Fibroblast of lung (primary cell): ENCODE measurements around the gene SORT1. TPM values are rescaled to one million over a fixed set of nuclear protein-coding genes. Genes with fewer than 3 reads are reported as not detected.
A peak's percentile ranks its signal among the peaks of the same experiment; 100 is the strongest.

Experiments
- DNase-seq, 2 donors: peaks; one replicate each; pipeline versions ENCODE4 v3.0.0 to v3.0.0-alpha.2; 2010; ENCODE audit warnings: low read depth in 2 of 2
- H2AFZ ChIP-seq: 2 replicates; pipeline ENCODE4 v1.5.1; 2012; ENCODE audit warnings: low read length, control low read depth, inconsistent platforms
- H3K27ac ChIP-seq: 2 replicates; pipeline ENCODE4 v1.5.1; 2011; ENCODE audit warnings: low read length, control low read depth; ENCODE audit not compliant: insufficient read depth
- H3K27me3 ChIP-seq: 2 replicates; pipeline ENCODE4 v1.5.1; 2011; ENCODE audit warnings: mild to moderate bottlenecking, low read length; ENCODE audit not compliant: control insufficient read depth, insufficient read depth
- H3K36me3 ChIP-seq: 2 replicates; pipeline ENCODE4 v1.5.1; 2011; ENCODE audit warnings: low read length; ENCODE audit not compliant: control insufficient read depth, insufficient read depth
- H3K4me1 ChIP-seq: 2 replicates; pipeline ENCODE4 v1.5.1; 2011; ENCODE audit warnings: low read length; ENCODE audit not compliant: control insufficient read depth, insufficient read depth; ENCODE audit errors: extremely low read depth
- H3K4me2 ChIP-seq: 2 replicates; pipeline ENCODE4 v1.5.1; 2011; ENCODE audit warnings: low read length, control low read depth; ENCODE audit not compliant: insufficient read depth; ENCODE audit errors: extremely low read depth
- H3K4me3 ChIP-seq, 4 experiments: fragments of 200-600 bp in 1 of 4; sonication (generic) in 1 of 4; replicated peaks in 1 of 4; 2 replicates each; pipeline ENCODE4 v1.5.1; 2011 to 2016; ENCODE audit warnings: low read length in 4 of 4, low read depth in 3 of 4, mild to moderate bottlenecking in 3 of 4, control low read depth in 2 of 4, inconsistent platforms in 1 of 4, mixed read lengths in 1 of 4; ENCODE audit not compliant: insufficient read depth in 1 of 4; ENCODE audit errors: control extremely low read depth in 1 of 4
- H3K79me2 ChIP-seq: 2 replicates; pipeline ENCODE4 v1.5.1; 2012; ENCODE audit warnings: mild to moderate bottlenecking, low read length, inconsistent platforms; ENCODE audit not compliant: control insufficient read depth, insufficient read depth
- H3K9ac ChIP-seq: 2 replicates; pipeline ENCODE4 v1.5.1; 2011; ENCODE audit warnings: mild to moderate bottlenecking, low read length, control low read depth; ENCODE audit not compliant: insufficient read depth
- H3K9me3 ChIP-seq: 2 replicates; pipeline ENCODE4 v1.5.1; 2012; ENCODE audit warnings: low read depth, low read length; ENCODE audit not compliant: control insufficient read depth, insufficient read depth
- H4K20me1 ChIP-seq: 2 replicates; pipeline ENCODE4 v1.5.1; 2011; ENCODE audit warnings: low read length; ENCODE audit not compliant: control insufficient read depth, insufficient read depth; ENCODE audit errors: extremely low read depth
- EZH2 ChIP-seq: IDR thresholded peaks from 2 replicates; pipeline ENCODE4 v1.5.1; 2012; ENCODE audit warnings: low read length, control low read depth, mild to moderate bottlenecking; ENCODE audit errors: missing control alignments
- polyA plus RNA-seq, 2 donors: library from polyadenylated mRNA; depleted of rRNA in 1 of 2; stranded (reverse) in 1 of 2; unstranded in 1 of 2; fragments of >200 nt; gene quantifications; 2 replicates each; pipeline ENCODE4 v1.2.1, GENCODE V29; 2011 to 2012; ENCODE audit warnings: missing spikeins in 1 of 2
- total RNA-seq: library from RNA; depleted of rRNA; stranded (reverse); fragments of >200 nt; gene quantifications from 2 replicates; pipeline ENCODE4 v1.2.1, GENCODE V29; 2014
- TF ChIP-seq, protein P1 (sequence below), 2 donors: IDR thresholded peaks in 1 of 2; conservative IDR thresholded peaks in 1 of 2; 1 replicate in 1 of 2; 2 replicates in 1 of 2; pipeline ENCODE4 v1.5.1; 2011 to 2012; ENCODE audit warnings: low read length in 2 of 2, control low read depth in 1 of 2, inconsistent platforms in 1 of 2, low read depth in 1 of 2, mild to moderate bottlenecking in 1 of 2

The SORT1 gene
- total and polyA plus RNA-seq, 2 donors (not counting 1 experiment from before 2014, with no cell fraction given), result 27.5 to 37.5 TPM

DNA sequence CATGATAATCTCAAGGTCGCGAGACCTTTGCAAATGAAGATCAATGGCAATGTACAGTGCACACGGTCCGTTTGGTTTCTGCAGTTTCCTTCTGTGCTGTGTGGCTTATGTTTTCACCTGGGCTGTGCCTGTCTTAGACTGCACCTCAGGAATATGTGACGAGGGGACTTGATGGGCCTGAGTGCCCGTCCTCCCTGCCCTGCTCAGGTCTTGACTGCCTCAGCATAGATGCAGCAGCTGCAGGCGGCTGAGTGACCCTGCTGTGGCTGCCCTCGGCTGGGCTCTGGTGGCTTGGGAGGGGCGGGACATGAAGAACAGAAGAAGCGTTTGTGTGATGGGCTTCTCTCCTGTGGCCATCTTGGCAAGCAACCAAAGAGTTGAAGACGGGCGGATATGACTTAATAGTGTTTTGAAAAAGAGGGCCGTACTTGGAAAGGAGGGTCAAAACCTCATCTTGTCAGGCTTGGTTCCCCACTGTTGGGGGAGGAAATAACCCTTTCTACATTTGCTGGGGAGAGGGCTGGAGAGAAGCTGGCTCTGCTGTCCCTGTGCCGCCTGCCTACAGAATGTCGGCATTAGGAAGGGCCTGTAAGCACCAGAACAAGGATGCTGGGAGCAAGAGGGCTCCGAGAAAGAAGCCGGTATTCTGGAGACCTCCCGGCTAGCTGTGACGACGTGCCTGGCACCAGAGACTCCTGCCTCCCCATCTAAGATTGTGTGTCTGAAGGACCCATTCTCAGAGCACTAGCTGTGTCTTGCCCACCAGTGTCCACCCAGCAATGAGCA is 98.0 kb downstream of the SORT1 start:
- Histone ChIP-seq H3K27me3 (no peaks in the 10 kb centered on the region), H3K27ac (peak overlapping the region; percentile 80), H4K20me1 (no peaks in the 10 kb centered on the region), H3K9ac (peak overlapping the region; percentile 45), H3K4me2 (peak overlapping the region; percentile 65), H3K9me3 (no peaks in the 10 kb centered on the region), H3K4me1 (peaks cover 22% of the 10 kb centered on the region), H3K4me3 (no peak overlapping the region), H2AFZ (peak overlapping the region; percentile 88), H3K79me2 (no peaks in the 10 kb centered on the region), H3K36me3 (no peaks in the 10 kb centered on the region)
- TF ChIP-seq, protein P1, sequence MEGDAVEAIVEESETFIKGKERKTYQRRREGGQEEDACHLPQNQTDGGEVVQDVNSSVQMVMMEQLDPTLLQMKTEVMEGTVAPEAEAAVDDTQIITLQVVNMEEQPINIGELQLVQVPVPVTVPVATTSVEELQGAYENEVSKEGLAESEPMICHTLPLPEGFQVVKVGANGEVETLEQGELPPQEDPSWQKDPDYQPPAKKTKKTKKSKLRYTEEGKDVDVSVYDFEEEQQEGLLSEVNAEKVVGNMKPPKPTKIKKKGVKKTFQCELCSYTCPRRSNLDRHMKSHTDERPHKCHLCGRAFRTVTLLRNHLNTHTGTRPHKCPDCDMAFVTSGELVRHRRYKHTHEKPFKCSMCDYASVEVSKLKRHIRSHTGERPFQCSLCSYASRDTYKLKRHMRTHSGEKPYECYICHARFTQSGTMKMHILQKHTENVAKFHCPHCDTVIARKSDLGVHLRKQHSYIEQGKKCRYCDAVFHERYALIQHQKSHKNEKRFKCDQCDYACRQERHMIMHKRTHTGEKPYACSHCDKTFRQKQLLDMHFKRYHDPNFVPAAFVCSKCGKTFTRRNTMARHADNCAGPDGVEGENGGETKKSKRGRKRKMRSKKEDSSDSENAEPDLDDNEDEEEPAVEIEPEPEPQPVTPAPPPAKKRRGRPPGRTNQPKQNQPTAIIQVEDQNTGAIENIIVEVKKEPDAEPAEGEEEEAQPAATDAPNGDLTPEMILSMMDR (conservative IDR thresholded peaks at IDR 0.05 in 1 of 2, IDR thresholded peaks at IDR 0.05 in 1 of 2; ENCODE audit: low read depth in 1 of 2, low read length in 2 of 2), result no peak
- TF ChIP-seq EZH2, result no peak
- DNase-seq, result peak; percentile 72 to 84

DNA sequence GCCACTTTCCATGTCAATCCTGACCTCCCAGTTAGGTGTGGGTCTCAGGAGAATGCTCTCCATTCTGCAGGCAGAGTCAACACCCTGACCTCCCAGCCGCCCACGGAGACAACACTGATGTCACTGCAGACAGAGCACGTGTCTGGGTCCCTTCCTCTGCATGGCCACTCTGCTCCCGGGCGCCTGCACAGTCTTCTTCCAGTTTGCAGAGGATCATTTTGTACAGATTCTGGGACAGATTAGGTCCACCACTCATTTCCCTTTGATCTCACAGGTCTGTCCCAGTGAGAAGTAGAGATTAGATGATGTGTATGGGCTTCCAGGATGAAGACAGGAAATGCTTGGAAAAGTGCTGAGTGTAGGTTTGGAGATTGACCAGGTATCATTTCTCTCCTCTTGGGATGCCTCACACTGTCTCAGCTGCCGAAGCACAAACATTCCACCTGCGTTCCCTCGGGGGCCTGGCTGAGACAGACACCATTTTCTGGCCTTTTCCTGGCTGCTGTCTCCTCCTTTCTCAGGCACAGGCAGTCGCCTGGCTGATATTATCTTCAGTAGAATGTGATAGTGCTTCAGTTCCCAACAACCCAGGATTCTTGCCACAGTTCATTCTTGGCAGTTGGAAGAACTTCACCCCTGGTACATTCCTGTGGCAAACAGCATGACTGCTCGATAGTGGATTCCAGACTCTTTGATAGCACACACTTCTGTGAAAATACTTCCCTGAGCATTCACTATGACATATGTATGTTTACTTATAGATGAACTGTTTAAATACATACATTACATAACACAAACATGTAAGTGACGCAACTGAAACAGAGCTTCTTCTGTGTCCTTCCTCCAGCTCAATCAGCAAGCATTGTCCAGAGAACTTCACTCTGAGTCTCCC is 98.8 kb downstream of the SORT1 start:
- peaks cover 22% of the 10 kb centered on the region for H3K4me1 ChIP-seq
- TF ChIP-seq, protein P1 (conservative IDR thresholded peaks at IDR 0.05 in 1 of 2, IDR thresholded peaks at IDR 0.05 in 1 of 2; ENCODE audit: low read depth in 1 of 2, low read length in 2 of 2), result no peak
- no peak for TF ChIP-seq EZH2
- H3K79me2 ChIP-seq, result no peaks in the 10 kb centered on the region
- peak overlapping the region; percentile 65 for H3K4me2 ChIP-seq
- peak; percentile 90 to 97 for DNase-seq
- H3K9ac ChIP-seq, result no peak overlapping the region
- no peaks in the 10 kb centered on the region for H3K27me3 ChIP-seq
- H2AFZ ChIP-seq, result peak overlapping the region; percentile 29
- peak overlapping the region; percentile 80 for H3K27ac ChIP-seq
- no peak overlapping the region for H3K4me3 ChIP-seq
- no peaks in the 10 kb centered on the region for H3K9me3 ChIP-seq
- no peaks in the 10 kb centered on the region for H4K20me1 ChIP-seq
- no peaks in the 10 kb centered on the region for H3K36me3 ChIP-seq

DNA sequence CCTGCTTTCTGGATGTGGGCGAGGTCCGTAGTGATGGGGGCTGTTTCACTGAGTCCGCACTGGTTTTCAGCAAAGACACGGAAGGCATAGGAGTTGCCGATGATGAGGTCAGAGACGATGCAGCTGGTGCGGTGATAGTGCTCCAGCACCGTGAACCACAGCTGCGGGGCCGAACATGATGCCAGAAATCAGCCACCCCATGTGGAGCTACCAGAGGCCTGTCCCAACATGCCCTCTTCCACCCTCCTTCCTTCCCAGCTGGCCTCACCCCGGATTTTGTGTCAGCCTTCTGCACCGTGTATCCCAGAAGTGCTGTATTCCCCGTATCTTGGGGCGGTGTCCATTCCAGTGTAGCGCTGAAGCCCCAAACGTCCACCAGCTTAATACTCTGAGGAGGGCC is 100.9 kb downstream of the SORT1 start:
- no peak for DNase-seq
- H3K27ac ChIP-seq, result no peak overlapping the region
- no peaks in the 10 kb centered on the region for H4K20me1 ChIP-seq
- H3K9me3 ChIP-seq, result no peaks in the 10 kb centered on the region
- no peaks in the 10 kb centered on the region for H3K27me3 ChIP-seq
- H3K9ac ChIP-seq, result no peak overlapping the region
- H3K79me2 ChIP-seq, result no peaks in the 10 kb centered on the region
- H3K4me3 ChIP-seq, result no peak overlapping the region
- H3K4me2 ChIP-seq, result no peak overlapping the region
- no peaks in the 10 kb centered on the region for H3K36me3 ChIP-seq
- H2AFZ ChIP-seq, result no peak overlapping the region
- TF ChIP-seq, protein P1 (conservative IDR thresholded peaks at IDR 0.05 in 1 of 2, IDR thresholded peaks at IDR 0.05 in 1 of 2; ENCODE audit: low read depth in 1 of 2, low read length in 2 of 2), result no peak
- TF ChIP-seq EZH2, result no peak
- peaks cover 22% of the 10 kb centered on the region for H3K4me1 ChIP-seq
